Measurements from ENCODE around the gene AARSD1. TPM values are rescaled to one million over a fixed set of nuclear protein-coding genes. Genes with fewer than 3 reads are reported as not detected.
"Not testable (repeated sequence)": the region's sequence is repeated elsewhere in the genome, so short reads cannot be mapped to it uniquely, and the experiment has no call there.

Gene AARSD1
- total RNA-seq, 1 donor from 2014 or later: 73.9 TPM

GRCh38 chr17:42997390-42997983 is 33.2 kb upstream of the AARSD1 start:
- DNase-seq: no peak
- TF ChIP-seq CTCF (IDR thresholded peaks at IDR 0.05; ENCODE audit: partially characterized antibody, unreplicated experiment): no peak
- Mint-ChIP-seq H3K4me3 (ENCODE audit: unreplicated experiment) (peak overlapping the region; percentile 99), H3K36me3 (ENCODE audit: unreplicated experiment) (no peaks in the 10 kb centered on the region), H3K27ac (ENCODE audit: unreplicated experiment) (peak overlapping the region; percentile 97), H3K4me1 (ENCODE audit: low read depth, unreplicated experiment) (peaks cover 10% of the 10 kb centered on the region), H3K27me3 (ENCODE audit: unreplicated experiment) (peaks cover 3% of the 10 kb centered on the region), H3K9me3 (ENCODE audit: unreplicated experiment) (peaks cover 16% of the 10 kb centered on the region)

GRCh38 chr17:42993913-42994312 is 29.7 kb upstream of the AARSD1 start:
- H3K9me3 Mint-ChIP-seq (ENCODE audit: unreplicated experiment): peaks cover 10% of the 10 kb centered on the region
- not testable (repeated sequence) for H3K36me3 Mint-ChIP-seq (ENCODE audit: unreplicated experiment); H3K27ac Mint-ChIP-seq (ENCODE audit: unreplicated experiment); H3K4me1 Mint-ChIP-seq (ENCODE audit: low read depth, unreplicated experiment); DNase-seq; H3K4me3 Mint-ChIP-seq (ENCODE audit: unreplicated experiment); H3K27me3 Mint-ChIP-seq (ENCODE audit: unreplicated experiment)

- Mint-ChIP-seq H3K4me3 (ENCODE audit: unreplicated experiment) (no peak overlapping the region), H3K4me1 (ENCODE audit: low read depth, unreplicated experiment) (peaks cover 7% of the 10 kb centered on the region), H3K27me3 (ENCODE audit: unreplicated experiment) (peaks cover 2% of the 10 kb centered on the region), H3K9me3 (ENCODE audit: unreplicated experiment) (peaks cover 1% of the 10 kb centered on the region), H3K27ac (ENCODE audit: unreplicated experiment) (no peak overlapping the region), H3K36me3 (ENCODE audit: unreplicated experiment) (no peaks in the 10 kb centered on the region)
- no peak for DNase-seq
- TF ChIP-seq CTCF (IDR thresholded peaks at IDR 0.05; ENCODE audit: partially characterized antibody, unreplicated experiment): no peak
Measured at GRCh38 chr17:42992872-42993271, 28.6 kb upstream of the AARSD1 start.

GRCh38 chr17:42991471-42991870 is 27.2 kb upstream of the AARSD1 start:
- H3K4me1 Mint-ChIP-seq (ENCODE audit: low read depth, unreplicated experiment): peaks cover 2% of the 10 kb centered on the region
- TF ChIP-seq CTCF (IDR thresholded peaks at IDR 0.05; ENCODE audit: partially characterized antibody, unreplicated experiment): no peak
- DNase-seq: no peak
- no peak overlapping the region for H3K27ac Mint-ChIP-seq (ENCODE audit: unreplicated experiment)
- no peaks in the 10 kb centered on the region for H3K36me3 Mint-ChIP-seq (ENCODE audit: unreplicated experiment)
- H3K27me3 Mint-ChIP-seq (ENCODE audit: unreplicated experiment): no peaks in the 10 kb centered on the region
- H3K9me3 Mint-ChIP-seq (ENCODE audit: unreplicated experiment): no peaks in the 10 kb centered on the region
- H3K4me3 Mint-ChIP-seq (ENCODE audit: unreplicated experiment): no peak overlapping the region

GRCh38 chr17:42989726-42990652 is 25.7 kb upstream of the AARSD1 start:
- Mint-ChIP-seq H3K27me3 (ENCODE audit: unreplicated experiment) (no peaks in the 10 kb centered on the region), H3K4me3 (ENCODE audit: unreplicated experiment) (no peak overlapping the region), H3K27ac (ENCODE audit: unreplicated experiment) (no peak overlapping the region), H3K9me3 (ENCODE audit: unreplicated experiment) (no peaks in the 10 kb centered on the region), H3K36me3 (ENCODE audit: unreplicated experiment) (no peaks in the 10 kb centered on the region), H3K4me1 (ENCODE audit: low read depth, unreplicated experiment) (peaks cover 2% of the 10 kb centered on the region)
- DNase-seq: no peak
- TF ChIP-seq CTCF (IDR thresholded peaks at IDR 0.05; ENCODE audit: partially characterized antibody, unreplicated experiment): no peak

Measured in glutamatergic neuron (in vitro differentiated cells).